Neural cell (in vitro differentiated cells): ENCODE measurements around the gene SUPT3H. TPM values are rescaled to one million over a fixed set of nuclear protein-coding genes. Genes with fewer than 3 reads are reported as not detected.

Source experiments
- H2AFZ ChIP-seq: fragments of 200-600, 300-800 bp; sonication (generic), shearing (Covaris generic); 2 replicates; pipeline ENCODE4 v1.6.0; 2014; ENCODE audit warnings: low read depth, mild to moderate bottlenecking, antibody characterized with exemption, low read length, moderate library complexity
- H3F3A ChIP-seq: fragments of 200-600 bp; shearing (Covaris generic); 2 replicates; pipeline ENCODE4 v1.6.1; 2016; ENCODE audit warnings: mild to moderate bottlenecking, moderate library complexity, mixed read lengths, antibody characterized with exemption, low read length; ENCODE audit not compliant: insufficient read depth, poor library complexity, severe bottlenecking
- H3K27ac ChIP-seq: fragments of 200-600, 300-800 bp; sonication (generic), shearing (Covaris generic); 2 replicates; pipeline ENCODE4 v1.5.1; 2014; ENCODE audit warnings: mild to moderate bottlenecking, low read length, moderate library complexity
- H3K27me3 ChIP-seq: fragments of 300-800, 200-600 bp; sonication (generic), shearing (Covaris generic); 2 replicates; pipeline ENCODE4 v1.6.0; 2014; ENCODE audit warnings: mild to moderate bottlenecking, low read depth, low read length, moderate library complexity; ENCODE audit not compliant: insufficient read depth
- H3K36me3 ChIP-seq: fragments of 300-800, 200-600 bp; sonication (generic), shearing (Covaris generic); 2 replicates; pipeline ENCODE4 v1.5.1; 2014; ENCODE audit warnings: mild to moderate bottlenecking, antibody characterized with exemption, low read length, moderate library complexity; ENCODE audit not compliant: insufficient read depth
- H3K4me2 ChIP-seq: fragments of 300-800, 200-600 bp; sonication (generic), shearing (Covaris generic); 2 replicates; pipeline ENCODE4 v1.6.0; 2014; ENCODE audit warnings: mild to moderate bottlenecking, low read length
- H3K4me3 ChIP-seq: fragments of 300-800, 200-600 bp; sonication (generic), shearing (Covaris generic); 2 replicates; pipeline ENCODE4 v1.5.1; 2014; ENCODE audit warnings: mild to moderate bottlenecking, low read length, moderate library complexity
- H3K79me2 ChIP-seq: fragments of 200-600 bp; shearing (Covaris generic); replicated peaks from 2 replicates; pipeline ENCODE4 v1.6.0; 2014; ENCODE audit warnings: mild to moderate bottlenecking, low read length, moderate library complexity; ENCODE audit not compliant: insufficient read depth
- H3K9ac ChIP-seq: fragments of 300-800, 200-600 bp; sonication (generic), shearing (Covaris generic); 2 replicates; pipeline ENCODE4 v1.6.1; 2016; ENCODE audit warnings: mild to moderate bottlenecking, low read length, mixed read lengths
- H3K9me2 ChIP-seq: fragments of 200-600 bp; shearing (Covaris generic); 2 replicates; pipeline ENCODE4 v1.6.1; 2016; ENCODE audit warnings: mild to moderate bottlenecking, low read length, mixed read lengths; ENCODE audit not compliant: insufficient read depth
- H3K9me3 ChIP-seq: fragments of 200-600, 300-800 bp; sonication (generic), shearing (Covaris generic); 2 replicates; pipeline ENCODE4 v1.6.1; 2016; ENCODE audit warnings: mild to moderate bottlenecking, mixed run types, low read length, moderate library complexity, mixed read lengths
- H4K20me1 ChIP-seq: fragments of 200-600 bp; shearing (Covaris generic); 2 replicates; pipeline ENCODE4 v1.6.1; 2016; ENCODE audit warnings: mild to moderate bottlenecking, mixed run types; ENCODE audit not compliant: insufficient read depth
- CTCF ChIP-seq: fragments of 450-650 bp; IDR thresholded peaks from 2 replicates; pipeline ENCODE4 v1.5.1; 2014; ENCODE audit warnings: antibody characterized with exemption, mild to moderate bottlenecking, moderate library complexity; ENCODE audit not compliant: poor library complexity, severe bottlenecking
- EP300 ChIP-seq: fragments of 450-650 bp; conservative IDR thresholded peaks from 2 replicates; pipeline ENCODE4 v1.6.1; 2014; ENCODE audit warnings: antibody characterized with exemption, mild to moderate bottlenecking, moderate library complexity; ENCODE audit not compliant: poor library complexity, severe bottlenecking
- EZH2 ChIP-seq: fragments of 200-600, 300-800 bp; shearing (Covaris generic), sonication (generic); IDR thresholded peaks from 2 replicates; pipeline ENCODE4 v1.6.1; 2014; ENCODE audit warnings: antibody characterized with exemption, low read length, borderline replicate concordance, mild to moderate bottlenecking; ENCODE audit not compliant: insufficient read depth, poor library complexity, severe bottlenecking
- MXI1 ChIP-seq: fragments of 450-650 bp; conservative IDR thresholded peaks from 2 replicates; pipeline ENCODE4 v1.6.1; 2014; ENCODE audit warnings: antibody characterized with exemption, mild to moderate bottlenecking; ENCODE audit not compliant: poor library complexity, severe bottlenecking
- POLR2AphosphoS5 ChIP-seq: IDR thresholded peaks from 2 replicates; pipeline ENCODE4 v1.6.1; 2012
- RAD21 ChIP-seq: fragments of 450-650 bp; conservative IDR thresholded peaks from 2 replicates; pipeline ENCODE4 v1.6.1; 2014; ENCODE audit warnings: antibody characterized with exemption, mild to moderate bottlenecking, moderate library complexity
- REST ChIP-seq: IDR thresholded peaks from 2 replicates; pipeline ENCODE4 v1.6.1; 2012; ENCODE audit warnings: borderline replicate concordance
- SMC3 ChIP-seq: fragments of 450-650 bp; conservative IDR thresholded peaks from 2 replicates; pipeline ENCODE4 v1.6.1; 2014; ENCODE audit warnings: antibody characterized with exemption, mild to moderate bottlenecking, moderate library complexity; ENCODE audit not compliant: poor library complexity
- TAF1 ChIP-seq: IDR thresholded peaks from 2 replicates; pipeline ENCODE4 v1.6.1; 2012; ENCODE audit warnings: low read depth
- polyA plus RNA-seq: library from polyadenylated mRNA; depleted of rRNA; stranded (reverse); fragments of >200 nt; gene quantifications from 2 replicates; pipeline ENCODE4 v1.2.3, GENCODE V29; 2014

The SUPT3H gene
- polyA plus RNA-seq, 1 donor from 2014 or later, result 6.8 TPM

GRCh38 chr6:45417436-45417835 lies 39.7 kb upstream of the SUPT3H start:
- no peak overlapping the region for H2AFZ ChIP-seq
- no peak overlapping the region for H3K9ac ChIP-seq
- no peak overlapping the region for H3K4me2 ChIP-seq
- peaks cover 60% of the 10 kb centered on the region for H3K27me3 ChIP-seq
- H3K4me3 ChIP-seq, result no peak overlapping the region
- no peaks in the 10 kb centered on the region for H3K79me2 ChIP-seq
- H3K27ac ChIP-seq, result no peak overlapping the region
- no peaks in the 10 kb centered on the region for H4K20me1 ChIP-seq
- no peak for TF ChIP-seq CTCF
- TF ChIP-seq EZH2, result no peak
- no peaks in the 10 kb centered on the region for H3K9me3 ChIP-seq
- no peaks in the 10 kb centered on the region for H3F3A ChIP-seq
- H3K9me2 ChIP-seq, result no peaks in the 10 kb centered on the region
- H3K36me3 ChIP-seq, result no peaks in the 10 kb centered on the region

- H2AFZ ChIP-seq, result no peak overlapping the region
- no peak overlapping the region for H3K4me2 ChIP-seq
- H4K20me1 ChIP-seq, result no peaks in the 10 kb centered on the region
- no peak overlapping the region for H3K9ac ChIP-seq
- no peaks in the 10 kb centered on the region for H3K9me2 ChIP-seq
- H3K27ac ChIP-seq, result no peak overlapping the region
- no peaks in the 10 kb centered on the region for H3K9me3 ChIP-seq
- H3K4me3 ChIP-seq, result no peak overlapping the region
- TF ChIP-seq MXI1 (no peak), POLR2AphosphoS5 (no peak), CTCF (no peak), EZH2 (no peak), REST (no peak), SMC3 (no peak), EP300 (no peak), RAD21 (no peak), TAF1 (no peak)
- H3K36me3 ChIP-seq, result no peaks in the 10 kb centered on the region
- peaks cover 55% of the 10 kb centered on the region for H3K27me3 ChIP-seq
- H3F3A ChIP-seq, result no peaks in the 10 kb centered on the region
- no peaks in the 10 kb centered on the region for H3K79me2 ChIP-seq
Observed at GRCh38 chr6:45416700-45417099, 39.0 kb upstream of the SUPT3H start.
